Measurements from ENCODE around the gene CHCHD4.
"Not testable (repeated sequence)": the region's sequence is repeated elsewhere in the genome, so short reads cannot be mapped to it uniquely, and the experiment has no call there.

The CHCHD4 gene

DNA sequence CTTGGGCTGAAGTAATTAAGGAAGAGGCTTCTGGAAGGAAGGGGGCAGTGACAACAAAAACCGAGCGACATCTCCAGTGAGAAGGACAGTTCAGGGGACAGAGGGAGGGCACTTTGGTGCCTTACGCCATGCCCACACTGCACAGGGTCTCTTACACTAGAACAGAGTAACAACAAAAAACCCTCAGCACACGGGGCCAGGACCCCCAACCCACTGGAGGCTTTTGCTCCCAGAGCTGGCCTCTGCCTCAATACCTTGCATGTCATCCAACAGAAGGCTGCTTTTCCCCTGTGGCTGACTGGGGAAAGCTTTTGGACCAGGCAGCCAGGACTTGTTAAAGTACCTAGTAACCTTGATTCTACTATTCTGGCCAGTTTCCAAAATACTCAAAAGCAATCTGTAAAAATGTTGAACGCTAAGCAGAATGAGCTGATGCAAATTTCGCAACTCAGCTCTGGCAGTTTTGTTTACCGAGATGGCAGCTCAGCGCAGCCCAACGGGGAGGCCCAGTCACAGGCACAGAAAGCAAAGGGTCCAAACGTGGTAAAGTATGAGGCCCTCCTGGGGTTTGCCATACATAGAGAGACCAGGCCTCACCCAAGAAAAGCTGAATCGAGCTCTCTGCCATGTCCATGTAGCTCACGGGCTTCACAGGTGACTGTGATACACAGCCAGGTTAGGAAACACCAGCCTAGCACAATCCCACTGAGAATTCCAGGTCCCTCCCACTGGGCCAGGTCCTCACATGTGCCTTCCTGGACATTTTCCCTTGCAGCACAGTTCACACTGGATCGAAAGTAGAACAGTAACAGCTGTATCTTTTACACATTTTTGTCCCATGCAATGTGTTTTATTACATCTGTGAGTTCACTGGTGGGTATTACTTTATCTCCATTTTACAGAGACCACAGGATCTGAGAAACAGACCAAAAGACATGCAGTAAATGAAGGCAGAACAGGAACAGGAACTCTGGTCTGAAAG is 6.0 kb downstream of the CHCHD4 start:
- peak; percentile 11 for DNase-seq

DNA sequence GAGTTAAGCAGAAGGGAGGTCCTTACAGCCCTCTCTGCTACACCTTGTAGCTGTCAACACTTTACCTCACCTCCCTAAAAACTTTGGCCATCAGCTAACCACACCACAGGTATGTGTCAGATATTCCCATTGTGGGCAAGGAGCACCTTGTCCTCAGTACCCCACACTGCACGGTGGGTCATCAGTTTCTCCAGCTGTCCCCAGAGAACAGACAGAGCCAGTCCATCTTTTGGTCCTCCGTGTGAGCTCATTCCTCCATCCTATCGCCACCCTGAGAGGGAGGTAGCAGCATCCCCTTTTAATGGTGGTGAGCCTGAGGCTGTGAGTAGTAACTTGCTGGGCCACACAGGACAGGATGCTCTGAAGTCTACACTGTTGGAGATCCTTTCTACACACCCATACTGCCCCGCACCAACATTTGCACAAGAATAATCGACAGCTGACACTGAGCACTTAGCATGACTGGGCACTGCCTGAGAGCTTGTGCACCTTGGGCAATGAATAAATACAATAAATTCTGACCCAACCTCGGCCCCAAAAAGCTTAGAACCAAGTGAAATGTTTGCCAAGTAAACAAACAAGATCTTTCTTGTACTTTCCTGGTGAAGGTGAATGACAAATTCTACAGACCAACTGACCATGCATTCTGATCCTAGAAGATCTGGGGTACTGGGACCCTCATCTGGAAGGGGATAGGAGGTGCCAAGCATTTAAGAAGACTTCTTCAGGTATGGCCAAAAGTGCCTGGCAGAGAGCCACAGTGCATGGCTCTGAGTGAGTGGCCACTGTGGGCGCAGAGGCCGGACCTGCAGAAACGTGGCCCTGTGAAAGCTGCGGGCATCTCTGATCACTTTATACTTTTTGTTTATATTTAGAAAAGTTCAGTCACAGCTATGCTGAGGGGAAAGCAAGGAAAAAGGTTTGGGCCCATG is 6.9 kb downstream of the CHCHD4 start:
- no peak for DNase-seq

DNA sequence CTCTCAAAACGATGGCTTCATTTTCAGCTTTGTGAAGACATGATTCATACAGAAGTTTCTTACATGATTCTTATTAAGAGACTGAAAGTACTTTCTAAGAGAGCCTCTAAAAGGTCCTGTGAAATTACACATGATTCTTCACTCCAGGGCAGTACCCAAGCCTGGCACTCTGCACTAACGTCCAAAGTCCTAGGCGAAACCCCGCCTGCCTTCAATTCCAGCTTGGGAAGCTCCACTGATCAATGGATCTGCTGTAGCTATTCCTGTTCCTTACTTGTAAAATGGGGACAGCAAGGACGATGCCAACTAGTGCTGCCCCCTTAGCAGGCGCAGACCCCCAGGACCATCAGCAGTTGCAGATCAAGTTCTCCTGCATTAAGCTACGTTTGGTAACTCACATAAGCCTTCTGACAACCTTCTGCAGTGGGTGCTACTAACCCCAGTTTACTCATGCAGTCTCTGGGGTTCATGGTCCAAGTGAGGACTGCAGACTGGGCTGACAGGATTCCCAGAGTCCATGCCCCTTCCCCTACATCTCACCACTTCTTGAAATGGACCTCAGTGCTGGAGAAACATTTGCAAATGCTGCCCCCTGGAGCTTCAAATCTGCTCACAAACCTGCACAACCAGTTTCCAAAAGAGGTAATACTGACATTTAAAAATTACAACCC is 10.6 kb downstream of the CHCHD4 start:
- no peak for DNase-seq

GRCh38 chr3:14110699-14111098 is 14.0 kb downstream of the CHCHD4 start:
- no peak for DNase-seq

DNA sequence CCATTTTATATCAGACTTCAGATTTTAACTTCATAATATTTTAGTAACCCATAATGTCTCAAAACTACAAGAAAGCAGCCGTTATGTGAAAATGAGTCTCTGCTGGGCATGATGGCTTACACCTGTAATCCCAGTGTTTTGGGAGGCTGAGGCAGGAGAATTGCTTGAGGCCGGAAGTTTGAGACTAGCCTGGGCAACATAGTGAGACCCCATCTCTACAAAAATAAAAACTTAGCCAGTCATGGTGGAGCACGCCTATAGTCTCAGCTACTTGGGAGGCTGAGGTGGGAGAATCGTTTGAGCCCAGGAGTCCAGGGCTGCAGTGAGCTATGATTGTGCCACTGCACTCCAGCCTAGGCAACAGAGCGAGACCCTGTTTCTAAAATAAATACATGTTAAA is 14.8 kb downstream of the CHCHD4 start:
- DNase-seq = not testable (repeated sequence)

- no peak for DNase-seq
These were observed 26.9 kb downstream of the CHCHD4 start for GRCh38 chr3:14097616-14098391.

DNA sequence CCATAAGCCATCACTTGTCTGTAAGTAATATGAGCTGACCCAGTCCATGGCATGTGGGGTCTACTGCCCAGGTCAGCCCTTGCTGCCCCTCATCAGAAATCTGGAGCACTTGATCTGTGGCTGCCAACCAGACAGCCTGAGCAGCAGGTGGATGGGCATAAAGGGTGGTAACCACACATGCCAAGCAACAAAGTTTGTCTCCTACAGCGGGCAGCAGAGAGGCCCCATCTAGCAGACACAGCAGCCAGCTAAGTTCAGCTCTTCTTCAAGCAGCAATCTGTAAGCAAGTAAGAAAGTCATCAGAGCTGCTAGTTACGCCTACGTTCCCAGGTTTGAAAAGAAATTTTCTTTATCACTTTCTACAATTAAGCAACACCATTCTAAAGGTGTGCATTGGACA is 27.9 kb downstream of the CHCHD4 start:
- DNase-seq = no peak

DNA sequence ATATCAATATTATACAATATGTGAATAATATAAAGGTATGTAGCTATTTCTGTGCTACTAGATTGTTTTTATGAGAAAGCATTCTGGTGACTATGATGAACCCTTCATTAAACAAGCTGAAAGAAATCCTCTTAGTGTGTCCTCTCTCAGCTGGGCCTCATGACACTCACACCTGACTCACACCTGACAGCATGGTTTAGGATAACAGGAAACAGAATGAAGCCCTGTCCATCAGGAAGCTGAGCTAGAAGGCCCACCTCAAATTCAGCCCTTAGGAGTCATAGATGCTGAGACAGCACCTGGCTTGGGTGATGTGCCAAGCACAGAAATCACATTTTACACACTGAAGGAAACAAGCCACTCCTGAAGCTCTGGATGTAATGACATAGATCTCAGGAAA is 30.8 kb downstream of the CHCHD4 start:
- DNase-seq = no peak

- no peak for DNase-seq
These were observed 32.2 kb downstream of the CHCHD4 start for GRCh38 chr3:14092464-14092863.

- DNase-seq = not testable (repeated sequence)
These were observed 32.7 kb downstream of the CHCHD4 start for GRCh38 chr3:14091959-14092358.

DNA sequence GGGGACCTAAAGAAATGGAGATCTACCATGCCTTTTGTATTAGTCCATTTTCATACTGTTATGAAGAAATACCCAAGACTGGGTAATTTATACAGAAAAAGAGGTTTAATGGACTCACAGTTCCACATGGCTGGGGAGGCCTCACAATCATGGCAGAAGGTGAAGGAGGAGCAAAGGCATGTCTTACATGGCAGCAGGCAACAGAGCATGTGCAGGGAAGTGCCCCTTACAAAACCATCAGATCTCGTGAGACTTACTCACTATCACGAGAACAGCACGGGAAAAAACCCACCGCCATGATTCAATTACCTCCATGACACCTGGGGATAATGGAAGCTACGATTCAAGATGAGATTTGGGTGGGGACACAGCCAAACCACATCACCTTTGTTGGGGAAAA is 37.2 kb downstream of the CHCHD4 start:
- DNase-seq = not testable (repeated sequence)

DNA sequence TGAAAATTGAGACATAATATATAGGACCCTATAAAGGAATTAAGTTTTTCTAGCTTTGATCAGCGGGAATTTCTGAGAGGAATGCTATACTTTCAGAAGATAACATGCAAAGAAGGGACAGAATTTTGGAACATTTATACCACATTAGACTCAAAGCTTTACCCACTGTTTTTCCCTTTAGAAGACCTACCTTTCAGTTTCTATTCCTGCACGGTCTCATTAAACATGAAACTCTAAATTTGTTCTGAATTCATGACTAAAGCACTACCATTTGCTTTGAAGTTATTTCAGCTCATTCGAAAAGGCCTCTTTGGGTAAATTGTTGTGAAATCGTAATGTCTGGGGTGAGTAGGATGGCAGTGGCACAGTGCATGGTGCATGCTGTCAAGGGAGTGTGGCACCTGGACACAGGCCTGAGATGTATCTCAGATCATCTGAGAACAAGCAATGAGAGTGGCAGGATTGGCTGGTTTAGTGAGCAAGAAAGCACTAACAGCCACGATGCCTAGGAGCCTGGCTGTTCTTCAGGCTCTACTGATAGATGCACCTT is 42.5 kb downstream of the CHCHD4 start:
- no peak for DNase-seq

DNA sequence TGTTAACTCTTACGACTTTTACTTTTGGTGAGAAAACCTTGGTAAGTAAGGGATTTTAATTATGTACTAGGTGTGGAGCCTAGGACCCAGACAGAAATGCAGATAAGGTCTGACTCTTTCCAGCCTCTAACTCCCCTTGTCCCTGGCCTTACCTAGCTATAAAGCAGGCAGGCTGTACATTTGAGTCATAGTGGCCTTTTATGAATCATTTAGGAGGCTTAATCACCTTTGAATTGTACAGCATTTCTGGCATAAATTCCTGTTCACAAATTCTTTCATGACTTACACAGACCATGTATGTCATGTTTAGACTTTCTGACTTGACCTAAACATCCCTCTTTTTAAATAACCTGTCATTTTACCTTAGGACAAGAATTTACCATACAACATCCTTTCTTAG is 47.4 kb downstream of the CHCHD4 start:
- DNase-seq = no peak

GRCh38 chr3:14075233-14075632 is 49.4 kb downstream of the CHCHD4 start:
- DNase-seq = not testable (repeated sequence)

DNA sequence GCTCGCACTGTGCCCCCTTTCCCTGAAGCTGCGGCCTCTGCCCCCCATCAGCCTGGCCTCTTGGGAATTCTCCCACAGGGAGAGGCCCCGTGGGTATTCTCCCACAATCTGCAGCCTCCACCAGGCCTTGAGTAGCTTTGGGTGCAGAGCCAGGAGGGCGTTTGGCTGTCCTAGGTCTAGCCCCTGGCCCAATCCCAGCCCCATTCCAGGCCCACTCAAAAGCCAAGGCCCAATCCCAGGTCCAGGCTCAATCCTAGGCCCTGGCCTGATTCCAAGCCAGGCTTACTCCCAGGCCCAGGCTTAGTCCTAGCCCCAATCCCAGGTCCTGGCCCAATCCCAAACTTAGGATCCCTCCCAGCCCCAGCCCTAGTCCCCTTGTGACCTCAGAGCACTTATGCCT is 59.8 kb downstream of the CHCHD4 start:
- no peak for DNase-seq

DNA sequence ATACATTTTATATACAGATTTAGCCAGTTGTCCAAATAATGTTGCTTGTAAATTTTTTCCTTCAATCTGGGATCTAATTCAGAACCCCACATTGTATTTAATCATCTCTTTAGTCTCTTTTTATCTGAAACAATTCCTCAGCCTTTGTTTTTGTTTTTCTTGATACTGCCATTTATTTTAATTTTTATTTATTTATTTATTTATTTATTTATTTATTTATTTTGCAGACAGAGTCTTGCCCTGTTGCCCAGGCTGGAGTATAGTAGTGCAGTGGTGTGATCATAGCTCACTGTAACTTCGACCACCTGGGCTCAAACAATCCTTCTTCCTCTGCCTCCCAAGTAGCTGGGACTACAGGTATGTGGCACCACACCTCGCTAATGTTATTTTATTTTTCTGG is 61.5 kb downstream of the CHCHD4 start:
- no peak for DNase-seq
